NB4 (cell line): ENCODE data around the gene GRPEL1.

Source experiments
- CTCF ChIP-seq: IDR thresholded peaks from one replicate; pipeline ENCODE4 v1.5.1; 2012; ENCODE audit warnings: low read depth, low read length
- MYC ChIP-seq: IDR thresholded peaks from 2 replicates; pipeline ENCODE4 v1.6.1; 2011; ENCODE audit warnings: low read depth, low read length
- POLR2A ChIP-seq: IDR thresholded peaks from 2 replicates; pipeline ENCODE4 v1.6.1; 2011; ENCODE audit warnings: mild to moderate bottlenecking; ENCODE audit not compliant: insufficient read length; ENCODE audit errors: extremely low read depth
- TF ChIP-seq, protein P1 (sequence below): IDR thresholded peaks from 2 replicates; pipeline ENCODE4 v1.6.1; 2011; ENCODE audit warnings: low read depth, low read length

DNA sequence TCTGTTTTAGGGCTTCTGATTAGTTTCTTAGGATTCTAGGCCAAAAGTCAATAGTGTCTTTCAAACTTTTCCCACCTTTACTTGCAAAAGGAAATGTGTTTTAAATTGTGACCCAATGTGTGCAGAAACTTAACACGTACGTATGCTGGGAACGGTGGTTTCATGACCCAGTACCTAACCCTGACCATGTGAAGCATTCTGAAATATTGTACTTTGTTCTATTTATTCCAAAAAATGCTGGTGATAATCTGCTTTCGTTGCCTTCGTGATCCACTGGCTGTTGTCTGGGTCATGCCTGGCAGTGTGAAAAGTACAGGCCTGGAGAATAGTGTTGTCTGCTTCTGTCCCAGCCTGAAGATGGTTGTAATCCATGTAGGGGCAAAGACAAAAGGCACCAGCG is 51.4 kb downstream of the GRPEL1 start:
- TF ChIP-seq CTCF: no peak
- TF ChIP-seq, protein P1, sequence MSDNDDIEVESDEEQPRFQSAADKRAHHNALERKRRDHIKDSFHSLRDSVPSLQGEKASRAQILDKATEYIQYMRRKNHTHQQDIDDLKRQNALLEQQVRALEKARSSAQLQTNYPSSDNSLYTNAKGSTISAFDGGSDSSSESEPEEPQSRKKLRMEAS: no peak
- TF ChIP-seq POLR2A: no peak
- no peak for TF ChIP-seq MYC
